Esophagus squamous epithelium (tissue), 4 donors: ENCODE data around the gene NPHP1.

Experiments used
- CTCF ChIP-seq, 6 experiments: fragments of 450-650 bp in 4 of 6; fragments of 200-600 bp in 2 of 6; sonication (generic) in 2 of 6; IDR thresholded peaks; one replicate each; pipeline ENCODE4 v1.5.1; 2016 to 2019; ENCODE audit warnings: antibody characterized with exemption in 6 of 6, mild to moderate bottlenecking in 4 of 6, moderate library complexity in 4 of 6
- POLR2A ChIP-seq, 4 donors: fragments of 450-650 bp; IDR thresholded peaks; one replicate each; pipeline ENCODE4 v1.6.1; 2017; ENCODE audit warnings: antibody characterized with exemption in 4 of 4, mild to moderate bottlenecking in 4 of 4, moderate library complexity in 3 of 4

GRCh38 chr2:110101901-110102803 is 102.7 kb downstream of the NPHP1 start:
- TF ChIP-seq CTCF (IDR thresholded peaks at IDR 0.05) (no peak), POLR2A (IDR thresholded peaks at IDR 0.05) (no peak)
